HFF-Myc (cell line): ENCODE measurements around the gene SH3GL3.

ENCODE experiments used
- DNase-seq: peaks from one replicate; pipeline ENCODE4 v3.0.0-alpha.2; 2011; ENCODE audit warnings: low read depth; ENCODE audit errors: extremely low read depth
- H3K4me3 ChIP-seq: replicated peaks from 2 replicates; pipeline ENCODE4 v1.5.1; 2011; ENCODE audit warnings: low read depth, mild to moderate bottlenecking, control low read depth, low read length
- TF ChIP-seq, protein P1 (sequence below): IDR thresholded peaks from 2 replicates; pipeline ENCODE4 v1.5.1; 2012; ENCODE audit warnings: mild to moderate bottlenecking, low read depth, low read length, control low read depth; ENCODE audit errors: missing control alignments

SH3GL3 gene

DNA sequence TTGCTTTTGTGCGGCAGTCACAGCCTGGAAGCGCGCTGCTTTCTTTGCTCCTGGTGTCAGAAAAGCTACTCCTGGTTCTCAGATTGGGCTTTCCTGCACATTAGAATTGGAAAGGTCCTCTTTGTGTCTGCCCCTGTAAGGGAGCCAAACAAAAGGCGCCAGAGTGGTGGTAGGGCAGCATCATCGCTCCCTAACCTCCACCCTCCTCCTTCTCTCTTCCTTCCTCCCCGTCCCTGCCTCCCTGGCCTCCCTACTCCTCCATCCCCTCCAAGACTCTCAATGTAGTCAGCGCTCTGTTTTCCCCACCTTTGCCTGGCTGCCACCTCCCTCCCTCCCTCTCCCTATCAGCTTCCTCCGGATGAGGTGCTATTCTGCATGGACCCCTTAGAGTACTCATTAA is 65.3 kb downstream of the SH3GL3 start:
- DNase-seq, result no peak
- TF ChIP-seq, protein P1, sequence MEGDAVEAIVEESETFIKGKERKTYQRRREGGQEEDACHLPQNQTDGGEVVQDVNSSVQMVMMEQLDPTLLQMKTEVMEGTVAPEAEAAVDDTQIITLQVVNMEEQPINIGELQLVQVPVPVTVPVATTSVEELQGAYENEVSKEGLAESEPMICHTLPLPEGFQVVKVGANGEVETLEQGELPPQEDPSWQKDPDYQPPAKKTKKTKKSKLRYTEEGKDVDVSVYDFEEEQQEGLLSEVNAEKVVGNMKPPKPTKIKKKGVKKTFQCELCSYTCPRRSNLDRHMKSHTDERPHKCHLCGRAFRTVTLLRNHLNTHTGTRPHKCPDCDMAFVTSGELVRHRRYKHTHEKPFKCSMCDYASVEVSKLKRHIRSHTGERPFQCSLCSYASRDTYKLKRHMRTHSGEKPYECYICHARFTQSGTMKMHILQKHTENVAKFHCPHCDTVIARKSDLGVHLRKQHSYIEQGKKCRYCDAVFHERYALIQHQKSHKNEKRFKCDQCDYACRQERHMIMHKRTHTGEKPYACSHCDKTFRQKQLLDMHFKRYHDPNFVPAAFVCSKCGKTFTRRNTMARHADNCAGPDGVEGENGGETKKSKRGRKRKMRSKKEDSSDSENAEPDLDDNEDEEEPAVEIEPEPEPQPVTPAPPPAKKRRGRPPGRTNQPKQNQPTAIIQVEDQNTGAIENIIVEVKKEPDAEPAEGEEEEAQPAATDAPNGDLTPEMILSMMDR, result no peak
- H3K4me3 ChIP-seq, result no peak overlapping the region

DNA sequence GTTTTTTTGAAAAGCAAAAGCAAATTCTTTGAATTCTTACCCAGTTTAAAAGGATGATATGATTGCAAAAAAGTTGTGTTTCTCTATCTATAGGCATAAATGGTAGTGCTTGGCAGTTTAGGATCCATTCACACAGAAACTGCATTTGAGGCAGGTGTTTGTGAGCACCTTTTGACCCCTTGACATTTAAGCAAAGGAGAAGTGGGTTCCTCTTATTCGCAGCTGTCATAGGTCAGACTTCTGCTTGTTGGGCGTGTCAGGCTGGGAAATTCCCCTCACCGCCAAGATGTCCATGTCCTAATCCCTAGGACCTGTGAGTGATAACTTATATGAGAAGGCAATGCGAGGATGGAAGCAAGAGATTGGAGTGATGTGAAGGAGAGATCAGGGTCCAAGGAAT is 67.4 kb downstream of the SH3GL3 start:
- DNase-seq, result no peak
- TF ChIP-seq, protein P1, result no peak
- no peak overlapping the region for H3K4me3 ChIP-seq

DNA sequence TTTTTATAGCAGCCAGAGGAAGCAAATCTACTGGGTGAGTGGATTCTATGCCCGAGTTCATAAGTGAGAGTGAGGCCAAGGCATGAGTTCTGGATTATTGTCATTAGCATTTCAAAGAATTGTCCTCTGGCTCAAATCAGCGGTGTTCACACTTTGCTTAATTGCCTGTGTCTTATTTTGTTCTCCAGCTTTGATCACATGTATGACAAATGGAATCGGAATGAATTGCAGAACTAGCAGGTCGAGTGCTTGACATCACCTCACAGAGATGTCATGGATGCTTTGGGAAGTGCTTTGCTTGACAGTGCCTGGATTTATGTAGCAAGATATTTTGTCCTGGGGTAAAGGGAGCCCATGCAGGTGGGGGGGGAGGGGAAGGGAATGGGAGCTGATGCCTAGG is 68.0 kb downstream of the SH3GL3 start:
- H3K4me3 ChIP-seq, result no peak overlapping the region
- TF ChIP-seq, protein P1, result no peak
- no peak for DNase-seq

DNA sequence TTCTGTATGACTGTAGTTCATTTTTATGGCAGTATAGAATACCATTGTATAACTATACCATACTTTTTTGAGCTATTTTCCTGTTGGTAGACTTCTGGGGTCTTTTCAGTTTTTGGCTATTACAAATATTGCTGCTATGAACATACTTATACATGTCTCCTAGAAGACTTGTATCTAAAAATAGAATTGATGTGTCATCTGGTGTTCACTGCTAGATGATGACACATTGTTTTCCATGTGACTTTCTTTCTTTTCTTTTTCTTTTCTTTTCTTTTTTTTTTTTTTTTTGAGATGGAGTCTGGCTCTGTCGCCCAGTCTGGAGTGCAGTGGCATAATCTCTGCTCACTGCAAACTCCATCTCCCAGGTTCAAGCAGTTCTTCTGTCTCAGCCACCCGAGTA is 69.8 kb downstream of the SH3GL3 start:
- no peak overlapping the region for H3K4me3 ChIP-seq
- no peak for DNase-seq
- TF ChIP-seq, protein P1, result no peak

DNA sequence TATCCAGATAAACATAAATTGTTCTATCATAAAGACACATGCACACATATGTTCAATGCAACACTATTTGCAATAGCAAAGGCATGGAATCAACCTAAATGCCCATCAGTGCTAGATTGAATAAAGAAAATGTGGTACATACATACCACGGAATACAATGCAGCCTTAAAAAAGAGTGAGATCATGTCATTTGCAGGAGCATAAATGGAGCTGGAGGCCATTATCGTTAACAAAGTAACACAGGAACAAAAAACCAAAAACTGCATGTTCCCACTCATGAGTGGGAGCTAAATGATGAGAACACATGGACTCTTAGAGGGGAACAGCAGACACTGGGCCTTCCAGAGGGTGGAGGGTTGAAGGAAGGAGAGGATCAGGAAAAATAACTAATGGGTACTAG is 79.2 kb downstream of the SH3GL3 start:
- TF ChIP-seq, protein P1, result no peak
- DNase-seq, result no peak
- no peak overlapping the region for H3K4me3 ChIP-seq

DNA sequence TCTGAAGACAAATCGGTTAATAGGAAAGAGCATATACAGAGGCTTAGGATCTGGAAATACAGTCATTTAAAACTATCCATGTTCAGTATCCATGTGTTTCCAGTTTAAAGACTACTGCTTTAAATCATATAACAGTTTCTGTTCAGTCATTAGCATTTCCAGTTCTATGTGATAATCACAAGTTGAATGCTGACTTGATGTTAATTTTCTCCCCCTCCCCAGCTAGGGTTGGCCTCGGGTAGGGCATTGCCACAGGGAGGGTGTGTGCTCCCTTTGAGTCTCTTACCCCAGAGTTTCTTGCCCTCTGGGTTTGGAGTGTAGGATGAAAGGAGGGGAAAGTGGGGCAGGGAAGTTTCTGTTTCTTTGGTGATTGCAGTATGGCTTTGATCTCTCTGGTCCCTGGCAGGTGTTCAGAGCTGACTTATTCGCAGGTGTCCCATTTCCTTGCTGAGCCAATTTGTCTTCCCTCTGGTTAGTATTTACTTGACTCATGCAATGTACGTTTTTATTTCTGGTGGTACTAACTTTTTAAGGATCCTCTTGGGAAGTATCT is 86.3 kb downstream of the SH3GL3 start:
- TF ChIP-seq, protein P1, result no peak
- no peak overlapping the region for H3K4me3 ChIP-seq
- no peak for DNase-seq

DNA sequence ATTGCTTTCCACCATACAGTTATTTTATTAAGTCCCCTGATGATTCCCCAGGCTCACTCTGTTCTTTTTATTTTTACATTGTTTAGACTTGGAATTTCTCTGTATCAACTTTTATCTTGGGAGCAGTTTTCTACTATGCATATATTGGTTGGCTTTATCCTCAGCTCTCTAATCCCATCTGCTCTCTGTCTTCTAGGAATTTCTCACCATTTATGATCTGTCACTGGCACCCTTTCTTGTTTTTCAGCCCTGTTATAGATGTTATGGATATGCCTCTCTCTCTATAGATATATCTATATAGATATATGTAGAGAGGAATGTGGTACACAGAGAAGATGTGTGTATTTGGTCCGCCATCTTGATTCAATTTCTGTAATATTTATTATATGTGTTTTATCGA is 90.5 kb downstream of the SH3GL3 start:
- H3K4me3 ChIP-seq, result no peak overlapping the region
- TF ChIP-seq, protein P1, result no peak
- no peak for DNase-seq
